Inferior parietal cortex (tissue), 1 donor: Measurements from ENCODE around the gene SPEM3.

Experiments used
- DNase-seq: peaks from one replicate; pipeline ENCODE4 v3.0.0-alpha.2; 2016; ENCODE audit errors: extremely low spot score

The SPEM3 gene

GRCh38 chr17:7403977-7404736, 24.5 kb upstream of the SPEM3 start, which contains the start of gene TMEM256:
Gene TMEM256 (minus strand): TSS chr17:7404097. CDS start chr17:7404084, 13 bp downstream.
- peak; percentile 98 for DNase-seq

GRCh38 chr17:7404737-7405349, 23.8 kb upstream of the SPEM3 start:
- DNase-seq, result no peak

- DNase-seq, result peak; percentile 12
These were observed 23.1 kb upstream of the SPEM3 start for GRCh38 chr17:7405350-7406234.

GRCh38 chr17:7406235-7406825, 22.3 kb upstream of the SPEM3 start:
- DNase-seq, result no peak

DNA sequence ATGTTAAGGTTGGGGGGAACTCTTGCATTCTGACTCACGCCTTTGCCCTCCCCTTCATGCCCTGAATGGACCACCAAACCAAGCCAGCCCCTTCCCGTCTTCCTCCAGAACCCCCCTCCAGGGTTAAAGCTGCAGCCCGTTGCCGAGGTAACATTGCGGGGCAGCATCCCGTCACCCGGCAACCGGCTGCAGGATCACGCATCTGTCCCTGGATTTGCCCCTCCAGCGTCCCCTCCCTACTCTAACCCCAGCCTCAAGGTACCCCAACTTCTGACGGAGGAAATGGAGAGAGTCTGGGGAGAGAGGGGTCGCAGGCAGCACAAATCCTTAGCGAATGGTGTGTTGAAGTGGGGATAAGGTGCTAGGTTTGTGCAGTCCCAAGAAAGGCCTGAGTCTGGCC, 21.6 kb upstream of the SPEM3 start:
- DNase-seq, result no peak

DNA sequence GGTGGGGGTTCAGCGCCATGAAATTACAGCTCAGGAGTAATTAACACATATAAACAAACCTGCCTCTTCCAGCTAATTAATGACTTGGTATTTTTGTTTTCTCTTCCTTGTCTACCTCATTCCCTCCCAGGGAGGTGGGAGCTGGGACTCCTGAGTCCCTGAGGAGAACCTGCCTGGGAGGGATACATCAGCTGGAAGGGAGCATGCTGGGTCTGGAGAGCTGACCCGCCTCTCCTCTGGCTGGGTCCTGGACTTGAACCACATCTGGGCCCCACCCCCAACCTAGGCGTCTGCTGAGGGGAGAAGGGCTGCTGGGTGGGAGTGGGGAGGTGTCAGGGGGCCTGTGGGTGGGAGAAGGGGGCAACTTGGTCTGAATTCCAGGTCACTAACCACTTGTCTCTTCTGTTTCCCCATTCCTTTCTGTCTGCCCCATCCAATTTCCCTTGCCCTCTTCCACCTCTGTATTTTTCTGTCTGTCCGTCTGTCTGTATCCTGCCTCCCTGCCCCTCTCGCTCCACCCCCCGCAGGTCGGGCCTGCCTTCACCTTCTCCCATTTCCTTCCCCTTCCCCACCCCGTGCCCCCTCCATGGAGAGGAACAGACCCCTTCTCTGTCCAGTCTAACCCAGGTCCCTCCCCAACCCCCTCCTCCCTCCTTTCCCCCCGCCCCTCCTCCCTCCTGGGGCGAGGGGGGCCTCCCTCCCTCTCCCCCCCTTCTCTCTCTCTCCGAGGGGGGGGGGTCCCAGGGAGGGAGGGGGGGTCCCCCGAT, 21.0 kb upstream of the SPEM3 start, which contains the start of gene NLGN2:
TSS of gene NLGN2 (plus strand) at position 361 of the 767 bp plus-strand sequence. CDS start 411 bp downstream, outside the sequence.
- DNase-seq, result no peak

DNA sequence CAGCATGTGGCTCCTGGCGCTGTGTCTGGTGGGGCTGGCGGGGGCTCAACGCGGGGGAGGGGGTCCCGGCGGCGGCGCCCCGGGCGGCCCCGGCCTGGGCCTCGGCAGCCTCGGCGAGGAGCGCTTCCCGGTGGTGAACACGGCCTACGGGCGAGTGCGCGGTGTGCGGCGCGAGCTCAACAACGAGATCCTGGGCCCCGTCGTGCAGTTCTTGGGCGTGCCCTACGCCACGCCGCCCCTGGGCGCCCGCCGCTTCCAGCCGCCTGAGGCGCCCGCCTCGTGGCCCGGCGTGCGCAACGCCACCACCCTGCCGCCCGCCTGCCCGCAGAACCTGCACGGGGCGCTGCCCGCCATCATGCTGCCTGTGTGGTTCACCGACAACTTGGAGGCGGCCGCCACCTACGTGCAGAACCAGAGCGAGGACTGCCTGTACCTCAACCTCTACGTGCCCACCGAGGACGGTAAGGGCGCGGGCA, 20.4 kb upstream of the SPEM3 start:
- DNase-seq, result no peak

DNA sequence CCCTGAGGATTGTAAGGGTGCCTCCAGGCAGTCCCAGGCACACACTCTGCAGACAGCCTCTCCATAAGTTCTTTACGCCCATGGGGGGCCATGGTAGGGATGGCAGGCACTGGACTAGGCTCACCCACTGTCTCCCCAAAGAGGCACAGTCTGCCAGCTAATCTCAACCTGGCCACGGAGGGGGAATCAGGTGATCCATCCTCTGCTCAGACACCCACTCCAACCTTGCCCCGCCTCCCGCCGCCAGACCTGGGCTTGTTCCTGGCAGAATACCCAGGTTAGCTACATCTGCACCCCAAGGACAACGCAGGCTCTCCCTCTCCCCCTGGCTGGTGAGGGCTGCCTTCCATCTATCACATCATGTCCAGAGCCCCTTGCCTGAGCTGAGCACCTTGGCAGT, 19.8 kb upstream of the SPEM3 start:
- DNase-seq, result no peak

GRCh38 chr17:7409716-7410115, 18.9 kb upstream of the SPEM3 start:
- no peak for DNase-seq

GRCh38 chr17:7410634-7411426, 17.8 kb upstream of the SPEM3 start:
- DNase-seq, result no peak

GRCh38 chr17:7411427-7411750, 17.3 kb upstream of the SPEM3 start:
- DNase-seq, result no peak

DNA sequence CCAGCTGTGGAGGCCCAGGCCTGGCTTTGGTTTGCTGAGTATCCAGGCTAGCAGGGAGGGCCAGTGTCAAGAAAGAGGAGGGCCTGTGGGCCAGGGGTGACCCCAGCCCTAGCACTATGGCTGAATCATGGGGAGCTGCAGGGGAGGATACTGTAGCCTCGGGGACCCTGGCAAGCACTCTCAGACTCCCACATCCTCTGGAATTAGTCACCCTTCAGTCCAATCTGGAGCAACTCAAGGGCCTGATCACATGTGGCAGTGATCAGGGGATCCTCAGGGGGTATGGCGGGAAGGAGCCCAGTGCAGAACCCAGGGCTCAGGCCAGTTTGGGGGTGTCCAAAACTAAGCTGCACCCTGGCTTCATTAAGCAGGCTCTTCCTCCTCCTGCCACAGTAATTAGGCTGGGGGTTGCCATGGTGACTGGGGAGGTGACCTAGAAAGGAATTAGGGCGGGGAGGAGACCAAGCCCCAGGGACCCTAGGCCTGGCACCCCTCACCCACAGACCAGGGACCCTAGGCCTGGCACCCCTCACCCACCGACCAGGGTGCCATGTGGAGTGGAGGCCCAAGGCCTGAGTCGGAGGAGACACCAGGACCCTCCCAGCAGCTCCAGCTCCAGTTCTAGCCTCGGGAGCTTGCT, 15.2 kb upstream of the SPEM3 start:
- DNase-seq, result no peak

- DNase-seq, result no peak
These were observed 13.8 kb upstream of the SPEM3 start for GRCh38 chr17:7414837-7415236.

DNA sequence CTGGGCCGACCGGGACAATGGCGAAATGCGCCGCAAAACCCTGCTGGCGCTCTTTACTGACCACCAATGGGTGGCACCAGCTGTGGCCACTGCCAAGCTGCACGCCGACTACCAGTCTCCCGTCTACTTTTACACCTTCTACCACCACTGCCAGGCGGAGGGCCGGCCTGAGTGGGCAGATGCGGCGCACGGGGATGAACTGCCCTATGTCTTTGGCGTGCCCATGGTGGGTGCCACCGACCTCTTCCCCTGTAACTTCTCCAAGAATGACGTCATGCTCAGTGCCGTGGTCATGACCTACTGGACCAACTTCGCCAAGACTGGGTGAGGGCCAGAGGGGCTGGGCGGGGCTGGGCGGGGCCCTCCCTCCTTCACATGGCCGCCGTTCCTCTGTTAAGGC, 12.9 kb upstream of the SPEM3 start:
- no peak for DNase-seq

- DNase-seq, result no peak
These were observed 12.3 kb upstream of the SPEM3 start for GRCh38 chr17:7416323-7416722.

- no peak for DNase-seq
These were observed 11.5 kb upstream of the SPEM3 start for GRCh38 chr17:7417056-7417655.

DNA sequence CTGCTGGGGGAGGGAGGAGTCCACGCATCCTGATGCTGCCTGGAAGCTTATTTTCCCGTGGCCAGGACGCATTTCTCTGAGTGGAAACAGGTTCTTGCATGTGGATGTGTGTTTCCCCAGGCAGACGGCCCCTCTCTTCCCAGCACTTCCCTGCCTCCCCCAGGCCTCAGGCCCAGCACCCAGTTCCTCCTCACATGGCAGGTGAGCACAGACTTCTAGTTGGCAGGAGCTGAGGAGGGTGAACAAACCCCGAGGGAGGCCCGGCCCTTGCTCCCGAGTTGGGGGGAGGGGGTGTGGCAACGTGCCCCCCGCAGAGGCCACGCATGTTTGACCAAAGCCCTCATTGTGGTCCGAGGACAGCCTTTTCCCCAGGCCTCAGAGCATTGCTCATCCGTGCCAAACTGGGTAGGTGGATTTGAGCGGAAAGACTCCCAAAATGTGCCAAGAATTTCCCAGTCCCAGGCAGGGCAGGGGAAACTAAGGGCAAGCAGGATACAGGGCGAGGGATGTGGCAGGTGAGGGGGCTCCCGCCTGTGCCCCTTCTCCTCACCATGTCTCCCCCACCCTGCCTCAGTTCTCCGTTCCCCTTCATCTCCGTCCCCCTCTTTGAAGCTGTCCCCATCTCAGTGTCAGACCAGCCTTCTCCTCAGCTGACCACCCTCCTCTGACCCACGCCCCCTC, 10.0 kb upstream of the SPEM3 start:
- DNase-seq, result no peak

DNA sequence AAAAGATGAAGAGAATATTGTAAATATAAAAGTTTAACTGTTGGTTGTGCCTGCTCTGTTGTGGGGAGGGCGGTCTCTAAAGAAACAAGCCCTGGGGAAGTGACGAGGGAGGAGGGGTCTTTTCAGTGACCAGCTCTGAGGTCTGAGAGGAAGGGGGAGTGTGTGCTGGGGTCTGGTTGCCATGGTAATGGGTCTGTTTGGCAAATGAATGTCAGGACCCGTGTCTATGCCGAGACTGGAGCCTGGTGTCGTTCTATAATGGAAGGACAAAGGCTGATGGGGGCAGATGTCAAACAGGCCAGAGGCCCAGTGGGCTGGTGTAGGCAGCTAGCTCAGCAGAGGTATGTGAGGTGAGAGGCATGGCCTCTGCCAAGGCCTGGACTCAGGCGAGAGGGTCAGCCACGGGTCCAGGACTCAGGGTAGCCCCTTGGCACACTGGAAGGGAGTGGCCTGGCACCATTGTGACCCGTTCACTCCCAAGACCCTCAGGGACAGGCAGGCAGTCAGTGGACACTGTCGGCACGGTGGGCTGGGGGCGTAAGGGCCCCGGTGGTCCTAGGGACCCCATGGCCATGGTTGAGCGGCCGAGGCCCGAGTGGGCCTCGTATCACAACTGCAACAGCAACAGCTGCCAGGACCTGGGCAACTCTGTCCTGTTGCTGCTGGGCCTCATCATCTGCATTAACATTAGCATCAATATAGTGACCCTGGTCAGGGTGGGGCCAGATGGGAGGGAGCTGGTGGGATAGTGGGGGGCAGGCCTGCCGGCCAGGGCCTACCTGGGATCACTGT, 8.6 kb upstream of the SPEM3 start, which contains the start of gene SPEM1:
TSS of gene SPEM1 (plus strand) at position 506 of the 792 bp plus-strand sequence. CDS start at position 567, 61 bp downstream.
- no peak for DNase-seq
